GM19099 (cell line): ENCODE results near the gene SOX6.

ENCODE experiments used
- POLR2A ChIP-seq: IDR thresholded peaks from 3 replicates; pipeline ENCODE4 v1.6.1; 2011; ENCODE audit warnings: low read depth; ENCODE audit not compliant: insufficient read length; ENCODE audit errors: extremely low read depth

SOX6 gene

GRCh38 chr11:16012125-16012751 is 344.1 kb downstream of the SOX6 start:
- no peak for TF ChIP-seq POLR2A

DNA sequence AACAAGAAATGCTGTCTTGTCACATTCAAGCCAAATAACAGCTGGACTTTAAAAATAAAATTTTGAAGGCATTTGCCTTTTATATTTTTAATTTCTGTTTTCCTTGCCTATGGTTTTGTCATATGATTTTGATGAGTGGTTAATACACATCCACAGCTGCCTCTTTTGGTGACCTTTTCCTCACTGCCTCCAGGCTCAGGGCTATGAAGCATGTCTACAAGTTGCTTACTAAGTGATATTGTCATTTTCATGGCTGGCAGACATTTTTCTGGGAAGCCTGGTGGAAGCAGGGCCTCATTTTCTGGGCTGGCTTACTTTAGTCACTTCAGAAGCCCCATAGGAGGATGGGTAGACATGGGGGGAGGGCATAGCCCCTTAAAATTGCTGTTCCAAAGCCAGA is 344.9 kb downstream of the SOX6 start:
- no peak for TF ChIP-seq POLR2A

GRCh38 chr11:16009021-16009420 is 347.3 kb downstream of the SOX6 start:
- no peak for TF ChIP-seq POLR2A

GRCh38 chr11:16007514-16007913 is 348.8 kb downstream of the SOX6 start:
- no peak for TF ChIP-seq POLR2A

GRCh38 chr11:16002942-16003341 is 353.4 kb downstream of the SOX6 start:
- no peak for TF ChIP-seq POLR2A

DNA sequence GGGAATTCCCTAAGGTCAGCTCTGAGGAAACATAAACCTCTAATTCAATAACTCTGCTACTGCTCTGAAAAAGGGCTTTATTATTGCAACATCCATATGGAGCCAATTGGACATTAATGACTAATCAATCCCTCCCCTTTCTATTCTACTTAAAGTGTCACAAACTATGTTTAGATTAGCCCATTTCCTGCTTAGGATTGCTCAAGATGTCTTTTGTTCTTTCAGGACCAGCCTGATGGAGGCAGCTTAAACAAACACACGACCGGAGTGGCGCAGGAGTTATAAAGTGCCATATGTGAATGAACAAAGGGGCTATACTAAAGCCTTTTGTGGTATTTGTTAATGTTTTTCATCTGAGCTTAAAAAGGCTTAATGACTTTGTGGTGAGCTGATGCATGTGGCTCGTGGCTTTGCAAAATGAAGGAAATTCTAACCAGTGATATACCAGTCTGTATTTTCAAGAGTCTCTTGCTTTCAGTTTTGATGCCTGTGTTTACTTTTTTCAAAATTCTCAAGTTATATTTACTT is 354.4 kb downstream of the SOX6 start:
- no peak for TF ChIP-seq POLR2A

- TF ChIP-seq POLR2A: no peak
These were observed 355.2 kb downstream of the SOX6 start for GRCh38 chr11:16001044-16001568.

DNA sequence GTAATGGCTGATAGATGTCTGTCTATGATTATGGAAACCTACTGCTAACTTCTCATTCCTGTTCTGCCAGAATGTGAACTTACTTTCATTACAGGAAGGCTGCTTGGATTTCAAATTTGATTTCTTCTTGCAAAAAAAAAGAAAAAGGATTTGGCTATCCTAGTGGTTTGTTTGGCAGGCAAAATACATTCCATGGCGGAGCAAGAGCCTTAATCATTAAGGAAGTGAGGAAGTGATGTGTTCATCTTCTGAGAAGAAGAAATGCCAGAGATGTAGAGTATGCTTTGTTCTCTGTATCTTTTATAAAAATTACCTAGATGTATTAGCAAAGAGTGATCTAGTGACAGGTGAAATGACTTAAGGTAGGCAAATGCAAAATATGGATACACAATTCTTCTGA is 356.3 kb downstream of the SOX6 start:
- no peak for TF ChIP-seq POLR2A

DNA sequence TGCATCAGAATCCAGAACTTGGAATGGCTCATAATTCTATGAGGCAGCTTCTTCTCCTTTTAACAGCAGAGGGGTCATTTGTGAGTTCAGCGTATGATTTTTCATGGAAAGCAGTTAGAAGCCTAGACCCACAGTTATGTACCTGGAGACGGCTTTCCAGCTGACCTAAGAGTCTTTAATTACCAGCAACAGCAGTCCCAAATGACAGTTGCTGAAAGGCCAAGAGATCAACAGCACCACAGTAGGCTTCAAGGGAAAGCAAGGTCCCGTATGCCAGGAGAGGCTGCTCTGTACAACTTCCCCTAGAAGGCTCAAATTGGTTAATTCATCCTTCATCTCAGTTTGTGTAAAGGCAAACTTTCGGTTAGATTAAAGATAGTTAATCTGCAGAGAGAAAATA is 363.0 kb downstream of the SOX6 start:
- TF ChIP-seq POLR2A: no peak

- TF ChIP-seq POLR2A: no peak
These were observed 365.1 kb downstream of the SOX6 start for GRCh38 chr11:15991215-15991614.

DNA sequence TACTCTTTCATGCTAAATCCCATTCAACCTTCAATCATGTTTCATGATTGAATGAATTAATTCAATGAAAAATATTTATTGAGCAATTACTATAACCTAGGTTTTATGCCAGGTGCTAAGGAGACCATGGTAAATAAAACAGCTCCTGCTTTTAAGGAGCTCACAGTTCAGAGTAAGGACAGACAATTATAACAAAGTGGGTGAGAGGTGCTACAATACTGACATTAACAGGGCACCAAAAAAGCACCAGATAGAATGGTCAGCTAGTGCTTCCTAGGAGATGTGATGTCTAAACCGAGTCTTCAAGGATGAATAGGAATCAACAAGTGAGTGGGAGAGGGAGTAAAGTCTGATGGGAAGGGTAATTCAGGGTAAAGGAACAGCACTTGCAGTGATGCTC is 366.7 kb downstream of the SOX6 start:
- TF ChIP-seq POLR2A: no peak

GRCh38 chr11:15988693-15989231 is 367.6 kb downstream of the SOX6 start:
- TF ChIP-seq POLR2A: no peak

DNA sequence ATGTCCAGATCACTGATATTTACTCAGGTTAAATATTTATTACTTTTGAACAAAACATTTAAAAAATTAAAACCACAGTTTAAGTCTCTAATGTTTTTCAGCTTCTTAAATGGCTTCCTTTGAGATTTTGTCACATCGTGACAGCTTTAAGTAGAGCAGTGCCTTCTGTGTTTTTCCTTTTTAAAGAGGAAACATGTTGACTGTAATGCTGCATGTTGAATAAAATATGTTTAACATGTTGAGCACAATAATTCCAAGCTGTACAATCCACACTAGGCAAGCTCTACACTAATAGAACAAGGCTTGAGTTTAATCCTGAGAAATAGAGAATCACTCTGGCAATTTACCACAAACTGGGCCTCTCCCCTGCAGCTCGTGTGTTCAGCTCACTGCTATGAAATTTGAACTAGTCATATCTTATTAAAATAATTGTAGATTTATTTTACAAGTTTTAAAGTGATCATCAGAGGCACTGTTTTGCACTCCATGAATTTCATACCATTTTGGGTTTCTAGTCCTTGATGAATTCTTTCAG is 368.3 kb downstream of the SOX6 start:
- TF ChIP-seq POLR2A: no peak

DNA sequence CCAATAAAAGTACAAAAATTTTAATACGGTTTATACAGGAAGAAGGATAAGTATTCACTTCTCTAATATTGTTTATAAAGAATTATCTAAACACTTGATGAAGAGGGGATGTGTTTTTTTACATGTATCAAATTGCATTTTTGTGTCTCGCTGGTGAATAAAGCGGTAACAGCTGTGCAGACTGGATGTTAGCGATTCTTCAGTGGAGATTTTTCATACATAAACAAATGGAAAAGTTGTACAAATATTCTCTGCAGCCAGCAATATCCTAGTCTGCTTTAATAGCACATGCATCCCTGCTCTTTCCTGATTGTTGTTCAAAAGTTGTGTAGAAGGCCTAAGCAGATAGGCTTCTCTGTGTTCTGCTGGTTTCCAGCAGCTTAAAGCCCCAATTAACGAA is 369.3 kb downstream of the SOX6 start:
- TF ChIP-seq POLR2A: no peak

- TF ChIP-seq POLR2A: no peak
These were observed 370.5 kb downstream of the SOX6 start for GRCh38 chr11:15985860-15986139.

- TF ChIP-seq POLR2A: no peak
These were observed 371.1 kb downstream of the SOX6 start for GRCh38 chr11:15985127-15985859.

DNA sequence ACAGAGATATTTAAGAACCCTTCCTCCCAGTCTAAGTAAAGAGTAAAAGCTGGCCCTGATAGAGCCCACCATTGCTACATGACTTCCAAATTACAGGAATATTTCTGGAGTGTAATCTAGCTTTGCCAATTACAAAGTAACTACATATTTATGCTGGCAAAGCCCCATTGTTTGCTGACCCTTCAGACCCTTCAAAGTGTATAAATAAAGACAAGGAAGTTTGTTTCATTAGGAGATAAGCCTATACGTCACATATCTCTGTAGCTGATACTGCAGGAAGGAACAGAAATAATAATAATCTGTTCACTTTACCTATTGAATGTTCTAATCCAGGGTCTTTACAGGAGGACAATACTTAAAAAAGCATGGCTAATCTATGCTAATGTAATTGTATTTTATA is 375.1 kb downstream of the SOX6 start:
- TF ChIP-seq POLR2A: no peak

- TF ChIP-seq POLR2A: no peak
These were observed 379.2 kb downstream of the SOX6 start for GRCh38 chr11:15977116-15977515.
